CD8-positive, alpha-beta memory T cell (primary cell): ENCODE data around the gene DCHS2. TPM values are rescaled to one million over a fixed set of nuclear protein-coding genes. Genes with fewer than 3 reads are reported as not detected.
A peak's percentile ranks its signal among the peaks of the same experiment; 100 is the strongest.

ENCODE experiments used
- CTCF ChIA-PET: fragments of 350-600 bp; sonication (Branson Sonifier 250); formaldehyde crosslinking; loops from one replicate; lab custom pipeline; 2021; ENCODE audit warnings: antibody characterized with exemption; lab: Charles Lee
- POLR2A ChIA-PET: fragments of 350-600 bp; sonication (Branson Sonifier 250); formaldehyde crosslinking; loops from one replicate; lab custom pipeline; 2021; ENCODE audit warnings: antibody characterized with exemption; lab: Charles Lee
- DNase-seq, 5 donors: peaks; one replicate each; pipeline versions ENCODE4 v3.0.0 to v3.0.0-alpha.2; 2020 to 2022; ENCODE audit warnings: mixed read lengths in 1 of 5
- H3K27ac ChIP-seq: one replicate; pipeline ENCODE4 v1.7.0; 2013; ENCODE audit warnings: low read depth, mild to moderate bottlenecking, low read length, moderate library complexity
- H3K27me3 ChIP-seq: 2 replicates; pipeline ENCODE4 v1.7.0; 2013; ENCODE audit warnings: low read length, mild to moderate bottlenecking; ENCODE audit not compliant: insufficient read depth, poor library complexity, severe bottlenecking
- H3K36me3 ChIP-seq: 2 replicates; pipeline ENCODE4 v1.7.0; 2013; ENCODE audit warnings: mild to moderate bottlenecking, low read length, moderate library complexity; ENCODE audit not compliant: insufficient read depth
- H3K4me1 ChIP-seq: 2 replicates; pipeline ENCODE4 v1.7.0; 2013; ENCODE audit warnings: mild to moderate bottlenecking, low read length, moderate library complexity; ENCODE audit not compliant: insufficient read depth
- H3K4me3 ChIP-seq: 2 replicates; pipeline ENCODE4 v1.7.0; 2013; ENCODE audit warnings: mild to moderate bottlenecking, low read length
- H3K9me3 ChIP-seq: 2 replicates; pipeline ENCODE4 v1.7.0; 2013; ENCODE audit warnings: mild to moderate bottlenecking, low read length
- H3K27ac Mint-ChIP-seq, 8 donors: one replicate each; pipeline ENCODE4 v1.8.0; 2020 to 2021; ENCODE audit warnings: mixed read lengths in 8 of 8, mild to moderate bottlenecking in 6 of 8, inconsistent platforms in 3 of 8, moderate library complexity in 3 of 8
- H3K27me3 Mint-ChIP-seq, 2 donors: one replicate each; pipeline ENCODE4 v1.8.0; 2020 to 2021; ENCODE audit warnings: mixed read lengths in 2 of 2, mild to moderate bottlenecking in 1 of 2, moderate library complexity in 1 of 2
- H3K36me3 Mint-ChIP-seq, 3 donors: one replicate each; pipeline ENCODE4 v1.8.0; 2020 to 2021; ENCODE audit warnings: mixed read lengths in 3 of 3, inconsistent platforms in 1 of 3, mild to moderate bottlenecking in 1 of 3
- H3K4me1 Mint-ChIP-seq, 3 donors: one replicate each; pipeline ENCODE4 v1.8.0; 2020 to 2021; ENCODE audit warnings: mixed read lengths in 3 of 3, inconsistent platforms in 1 of 3, mild to moderate bottlenecking in 1 of 3
- H3K4me3 Mint-ChIP-seq, 7 donors: one replicate each; pipeline ENCODE4 v1.8.0; 2020 to 2021; ENCODE audit warnings: mixed read lengths in 7 of 7, mild to moderate bottlenecking in 6 of 7, moderate library complexity in 4 of 7, inconsistent platforms in 2 of 7
- H3K9me3 Mint-ChIP-seq, 5 donors: one replicate each; pipeline ENCODE4 v1.8.0; 2020 to 2022; ENCODE audit warnings: mixed read lengths in 5 of 5, mild to moderate bottlenecking in 3 of 5, moderate library complexity in 2 of 5, inconsistent platforms in 1 of 5
- polyA plus RNA-seq: library from polyadenylated mRNA; unstranded; fragments of 300-500 nt; fragmentation: Illumina TruSeq; gene quantifications from one replicate; pipeline ENCODE4 v1.2.3, GENCODE V29; 2021
- total RNA-seq, 2 experiments: library from RNA; stranded (reverse); gene quantifications; one replicate each; pipeline ENCODE4 v1.2.3, GENCODE V29; 2021

Gene DCHS2
- total and polyA plus RNA-seq, 3 experiments from 2014 or later = 0.09 TPM; not detected in 2

DNA sequence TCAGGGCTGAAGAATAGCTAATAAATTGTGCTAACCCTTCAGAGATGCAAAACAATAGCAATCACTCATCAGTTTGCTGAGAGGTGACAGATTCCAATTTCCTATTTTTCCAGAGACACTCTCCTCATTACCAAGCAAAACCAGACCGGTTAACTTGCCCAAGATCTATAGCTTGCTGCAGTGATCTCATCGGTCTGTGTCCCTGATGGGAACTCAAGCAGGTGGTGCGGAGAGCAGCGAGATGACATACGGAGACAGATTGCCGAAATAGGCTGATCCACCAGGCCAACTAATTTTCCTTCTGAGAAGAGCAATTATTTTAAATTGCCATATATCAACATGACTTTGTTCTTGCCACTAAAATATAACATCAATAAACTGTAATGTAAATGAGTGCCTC is 10.5 kb upstream of the DCHS2 start:
- POLR2A ChIA-PET = no interaction called here
- no peaks in the 10 kb centered on the region for H3K36me3 Mint-ChIP-seq
- no peaks in the 10 kb centered on the region for H3K4me1 Mint-ChIP-seq
- Histone ChIP-seq H3K9me3 (no peaks in the 10 kb centered on the region), H3K4me1 (no peaks in the 10 kb centered on the region), H3K27ac (no peak overlapping the region), H3K36me3 (no peaks in the 10 kb centered on the region), H3K4me3 (no peak overlapping the region), H3K27me3 (peaks cover 6% of the 10 kb centered on the region)
- peaks cover 0 to 2% (median 0%) of the 10 kb centered on the region in 5 donors for H3K9me3 Mint-ChIP-seq
- H3K4me3 Mint-ChIP-seq = no peak overlapping the region
- H3K27ac Mint-ChIP-seq = no peak overlapping the region
- no peak for DNase-seq
- CTCF ChIA-PET = no interaction called here
- H3K27me3 Mint-ChIP-seq = peaks cover 12 to 45% of the 10 kb centered on the region in 2 donors

DNA sequence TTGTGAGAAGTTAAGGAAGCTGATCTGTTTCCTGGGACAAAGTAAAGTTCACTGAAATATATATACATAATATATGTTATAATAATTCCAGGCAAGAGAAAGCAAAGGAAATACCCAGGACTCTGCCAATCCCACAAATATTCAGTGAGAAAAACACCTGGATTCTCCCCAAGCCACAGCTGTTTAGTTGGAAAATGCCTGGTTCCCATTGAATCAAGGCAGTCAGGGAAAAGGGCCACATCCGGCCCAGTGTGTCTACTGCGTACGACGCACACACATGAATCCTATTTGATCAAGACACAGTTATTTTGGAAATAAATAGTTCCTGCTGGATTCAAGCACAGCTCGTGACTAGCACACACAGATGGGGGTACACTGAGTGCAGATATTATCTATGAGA is 6.3 kb upstream of the DCHS2 start:
- H3K4me1 ChIP-seq = no peaks in the 10 kb centered on the region
- Mint-ChIP-seq H3K4me1 (no peaks in the 10 kb centered on the region), H3K27ac (no peak overlapping the region), H3K9me3 (peaks cover 0 to 4% (median 0%) of the 10 kb centered on the region in 5 donors), H3K27me3 (peaks cover 23 to 36% of the 10 kb centered on the region in 2 donors), H3K4me3 (no peak overlapping the region), H3K36me3 (no peaks in the 10 kb centered on the region)
- POLR2A ChIA-PET = no interaction called here
- CTCF ChIA-PET = no interaction called here
- no peak overlapping the region for H3K4me3 ChIP-seq
- no peak for DNase-seq
- H3K27ac ChIP-seq = no peak overlapping the region
- H3K9me3 ChIP-seq = no peaks in the 10 kb centered on the region
- H3K27me3 ChIP-seq = peaks cover 3% of the 10 kb centered on the region
- H3K36me3 ChIP-seq = no peaks in the 10 kb centered on the region

DNA sequence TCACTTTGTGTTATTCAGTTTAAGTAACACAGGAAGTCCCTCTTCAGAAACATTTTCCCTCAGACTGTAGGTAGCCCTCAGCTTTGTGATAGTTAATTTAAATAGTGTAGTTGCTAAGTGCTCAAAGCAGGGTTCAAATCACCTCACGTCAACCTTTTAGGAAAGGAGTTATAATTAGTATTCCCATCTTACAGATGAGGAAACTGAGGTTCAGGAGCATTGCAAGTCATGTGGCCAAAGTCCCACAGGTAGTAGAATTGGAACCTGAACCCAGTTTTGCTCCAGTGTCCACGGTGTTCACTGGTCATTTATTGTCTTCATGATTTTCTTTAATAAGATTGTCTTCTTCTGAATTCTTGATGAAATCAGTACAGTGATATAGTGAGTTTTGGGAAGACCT is 4.3 kb upstream of the DCHS2 start:
- H3K9me3 Mint-ChIP-seq = peaks cover 0 to 4% (median 0%) of the 10 kb centered on the region in 5 donors
- Histone ChIP-seq H3K27me3 (peaks cover 16% of the 10 kb centered on the region), H3K36me3 (no peaks in the 10 kb centered on the region), H3K4me3 (no peak overlapping the region), H3K9me3 (no peaks in the 10 kb centered on the region), H3K4me1 (no peaks in the 10 kb centered on the region), H3K27ac (no peak overlapping the region)
- H3K27ac Mint-ChIP-seq = no peak overlapping the region
- no peak overlapping the region for H3K4me3 Mint-ChIP-seq
- H3K4me1 Mint-ChIP-seq = peaks cover 6 to 14% (median 11%) of the 10 kb centered on the region in 3 donors
- no peak for DNase-seq
- H3K27me3 Mint-ChIP-seq = peaks cover 35 to 50% of the 10 kb centered on the region in 2 donors
- H3K36me3 Mint-ChIP-seq = no peaks in the 10 kb centered on the region
- POLR2A ChIA-PET = no interaction called here
- CTCF ChIA-PET = no interaction called here

DNA sequence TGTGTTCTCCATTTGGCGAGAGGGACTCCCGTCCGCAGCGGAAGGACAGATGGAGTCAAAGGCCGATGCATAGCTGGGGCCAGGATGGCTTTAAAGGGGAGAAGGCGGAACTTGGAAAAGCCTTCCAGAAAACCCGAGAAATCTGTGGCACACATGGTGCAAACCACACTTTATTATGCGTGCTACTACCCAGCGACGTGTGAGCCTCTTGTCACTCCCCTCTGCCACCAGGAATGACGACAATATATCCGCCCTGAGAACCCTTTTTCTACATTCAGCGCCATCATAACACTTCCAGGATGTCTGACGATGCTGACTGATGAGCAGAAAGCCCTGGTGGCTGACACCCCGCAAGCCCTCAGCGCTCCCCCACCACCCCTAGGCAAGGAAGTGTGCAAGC is 689 bp upstream of the DCHS2 start:
- no peak overlapping the region for H3K4me3 ChIP-seq
- H3K27me3 ChIP-seq = peaks cover 13% of the 10 kb centered on the region
- CTCF ChIA-PET = no interaction called here
- POLR2A ChIA-PET = no interaction called here
- no peaks in the 10 kb centered on the region for H3K9me3 ChIP-seq
- Mint-ChIP-seq H3K27me3 (peaks cover 37 to 60% of the 10 kb centered on the region in 2 donors), H3K4me3 (peak overlapping the region in 4 of 7 donors; percentile 26 to 83 (median 50)), H3K36me3 (no peaks in the 10 kb centered on the region), H3K4me1 (peaks cover 6 to 20% (median 13%) of the 10 kb centered on the region in 3 donors), H3K27ac (no peak overlapping the region), H3K9me3 (peaks cover 0 to 4% (median 0%) of the 10 kb centered on the region in 5 donors)
- no peaks in the 10 kb centered on the region for H3K36me3 ChIP-seq
- DNase-seq = no peak
- no peaks in the 10 kb centered on the region for H3K4me1 ChIP-seq
- no peak overlapping the region for H3K27ac ChIP-seq

DNA sequence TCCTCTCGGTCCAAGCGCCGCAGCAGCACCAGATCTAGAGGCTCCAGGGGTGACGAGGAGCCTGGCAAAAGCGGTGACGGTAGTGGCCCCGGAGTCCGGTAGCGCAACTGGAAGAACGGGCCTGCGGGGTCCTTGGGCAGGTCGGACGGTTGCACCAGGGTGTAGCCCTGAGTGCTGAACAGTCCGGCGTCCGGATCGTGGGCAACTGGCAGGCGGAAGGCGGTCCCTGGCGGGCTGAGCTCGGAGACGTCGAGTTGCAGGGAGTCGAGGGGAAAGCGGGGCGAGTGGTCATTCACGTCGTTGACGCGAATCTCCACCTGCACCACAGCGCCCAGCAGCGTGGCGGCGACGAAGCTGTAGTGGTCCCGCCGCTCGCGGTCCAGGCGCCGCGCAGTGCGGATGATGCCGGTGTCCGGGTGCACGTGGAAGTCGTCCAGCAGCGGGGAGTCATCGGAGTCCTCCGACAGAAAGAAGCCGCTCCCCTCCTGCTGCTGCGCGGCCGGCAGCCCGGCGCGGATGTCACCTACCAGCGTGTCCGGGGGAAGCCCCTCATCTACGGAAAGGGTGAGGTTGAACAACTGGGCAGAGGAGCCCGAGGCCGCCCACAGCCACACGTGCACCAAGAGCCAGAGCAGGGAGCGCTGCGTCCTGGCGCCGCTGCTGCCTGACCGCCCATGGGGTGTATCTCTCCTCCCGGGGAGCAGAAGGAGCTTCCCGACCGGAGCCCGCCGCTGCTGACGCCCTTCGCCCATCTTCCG is 837 bp downstream of the DCHS2 start:
- H3K27me3 ChIP-seq = peaks cover 13% of the 10 kb centered on the region
- Mint-ChIP-seq H3K4me1 (peaks cover 6 to 20% (median 13%) of the 10 kb centered on the region in 3 donors), H3K27ac (no peak overlapping the region), H3K4me3 (peak overlapping the region; percentile 17 to 68 (median 56)), H3K27me3 (peaks cover 35 to 56% of the 10 kb centered on the region in 2 donors), H3K36me3 (no peaks in the 10 kb centered on the region), H3K9me3 (peaks cover 0 to 4% (median 0%) of the 10 kb centered on the region in 5 donors)
- no peaks in the 10 kb centered on the region for H3K4me1 ChIP-seq
- no peaks in the 10 kb centered on the region for H3K9me3 ChIP-seq
- ChIA-PET CTCF (no interaction called here), POLR2A (no interaction called here)
- no peak overlapping the region for H3K4me3 ChIP-seq
- DNase-seq = no peak
- H3K36me3 ChIP-seq = no peaks in the 10 kb centered on the region
- H3K27ac ChIP-seq = no peak overlapping the region

DNA sequence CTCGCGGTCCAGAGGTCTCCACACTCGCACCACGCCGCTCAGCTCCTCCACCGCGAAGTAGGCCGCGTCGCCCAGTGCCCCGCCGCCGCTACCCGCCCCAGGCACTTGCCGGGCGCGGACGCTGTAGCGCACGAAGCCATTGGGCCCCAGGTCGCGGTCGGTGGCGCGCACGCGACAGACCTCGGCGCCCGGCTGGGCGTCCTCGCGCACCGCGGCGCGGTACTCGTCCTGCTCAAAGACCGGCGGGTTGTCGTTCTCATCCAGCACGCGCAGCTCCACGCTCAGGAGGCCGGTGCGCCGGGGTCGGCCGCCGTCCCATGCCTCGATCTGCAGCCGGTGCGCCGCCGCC is 1.4 kb downstream of the DCHS2 start:
- Histone ChIP-seq H3K27me3 (peaks cover 13% of the 10 kb centered on the region), H3K4me1 (no peaks in the 10 kb centered on the region), H3K36me3 (no peaks in the 10 kb centered on the region), H3K27ac (no peak overlapping the region), H3K9me3 (no peaks in the 10 kb centered on the region), H3K4me3 (no peak overlapping the region)
- peaks cover 35 to 54% of the 10 kb centered on the region in 2 donors for H3K27me3 Mint-ChIP-seq
- ChIA-PET CTCF (no interaction called here), POLR2A (no interaction called here)
- H3K9me3 Mint-ChIP-seq = peaks cover 0 to 4% (median 0%) of the 10 kb centered on the region in 5 donors
- peaks cover 6 to 20% (median 13%) of the 10 kb centered on the region in 3 donors for H3K4me1 Mint-ChIP-seq
- no peaks in the 10 kb centered on the region for H3K36me3 Mint-ChIP-seq
- peak overlapping the region in 2 of 7 donors; percentile 17 to 62 for H3K4me3 Mint-ChIP-seq
- DNase-seq = no peak
- H3K27ac Mint-ChIP-seq = no peak overlapping the region

DNA sequence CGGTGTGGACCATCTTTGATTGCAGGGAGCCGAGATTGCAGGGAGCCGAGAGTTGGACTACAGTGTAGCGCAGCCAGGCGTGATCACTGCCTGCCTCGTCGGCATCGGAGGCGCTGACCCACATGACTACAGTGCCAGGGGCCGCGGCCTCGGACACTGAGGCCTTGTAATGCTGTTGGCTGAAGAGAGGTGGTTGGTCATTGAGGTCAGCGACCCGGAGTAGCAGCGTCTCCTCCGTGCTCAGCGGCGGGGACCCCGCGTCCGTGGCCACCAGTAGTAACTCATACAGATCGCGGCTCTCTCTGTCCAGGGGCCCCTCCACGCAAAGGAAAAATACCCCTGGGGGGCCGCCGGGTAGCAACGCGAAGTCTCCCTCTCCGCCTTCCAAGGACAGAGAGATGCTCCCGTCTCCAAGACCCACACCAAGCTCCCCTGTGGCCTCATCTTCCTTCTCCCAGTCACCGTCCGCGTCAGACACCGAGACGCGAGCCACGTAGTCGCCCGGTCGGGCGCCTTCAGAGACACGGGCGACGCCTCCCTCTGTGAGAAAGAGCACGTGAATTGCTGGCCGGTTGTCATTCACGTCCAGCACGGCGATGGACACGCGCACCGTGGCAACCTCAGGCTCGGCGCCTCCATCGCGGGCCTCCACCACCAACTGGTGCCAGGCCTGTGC is 1.9 kb downstream of the DCHS2 start:
- Mint-ChIP-seq H3K4me3 (peak overlapping the region in 1 of 7 donors; percentile 15), H3K4me1 (peaks cover 6 to 20% (median 13%) of the 10 kb centered on the region in 3 donors)
- POLR2A ChIA-PET = no interaction called here

DNA sequence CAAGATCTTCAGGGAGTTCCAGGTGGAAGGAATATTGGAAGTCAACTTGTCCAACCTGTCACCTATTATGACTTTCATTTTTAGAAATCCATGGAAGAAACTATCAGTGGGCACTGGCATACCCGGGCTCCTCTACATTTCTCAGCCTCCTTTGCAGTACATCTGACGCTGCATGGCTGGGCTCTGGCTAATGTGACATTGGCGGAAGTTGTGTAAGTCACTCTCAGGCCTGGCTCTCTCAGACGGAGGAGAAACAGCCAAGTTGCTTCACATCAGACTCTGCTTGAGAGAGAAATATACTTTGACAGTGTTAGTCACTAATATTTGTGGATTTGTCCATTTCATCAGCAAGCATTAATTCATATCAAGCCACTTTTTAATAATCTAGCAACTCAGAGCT is 4.5 kb downstream of the DCHS2 start:
- no peak overlapping the region for H3K27ac Mint-ChIP-seq

More for the DNA sequence above, 1.9 kb downstream of the DCHS2 start:
- peaks cover 0 to 4% (median 0%) of the 10 kb centered on the region in 5 donors for H3K9me3 Mint-ChIP-seq
- H3K4me3 ChIP-seq = no peak overlapping the region
- H3K27me3 Mint-ChIP-seq = peaks cover 31 to 54% of the 10 kb centered on the region in 2 donors
- DNase-seq = no peak
- no peak overlapping the region for H3K27ac Mint-ChIP-seq
- no peaks in the 10 kb centered on the region for H3K36me3 Mint-ChIP-seq
- no peaks in the 10 kb centered on the region for H3K9me3 ChIP-seq
- H3K27ac ChIP-seq = no peak overlapping the region
- no peaks in the 10 kb centered on the region for H3K4me1 ChIP-seq
- CTCF ChIA-PET = no interaction called here
- H3K36me3 ChIP-seq = no peaks in the 10 kb centered on the region
- peaks cover 13% of the 10 kb centered on the region for H3K27me3 ChIP-seq

More for the DNA sequence above, 4.5 kb downstream of the DCHS2 start:
- H3K9me3 Mint-ChIP-seq = peaks cover 0 to 2% (median 0%) of the 10 kb centered on the region in 5 donors
- Histone ChIP-seq H3K27ac (no peak overlapping the region), H3K27me3 (peaks cover 7% of the 10 kb centered on the region), H3K36me3 (no peaks in the 10 kb centered on the region), H3K4me1 (no peaks in the 10 kb centered on the region), H3K4me3 (no peak overlapping the region), H3K9me3 (no peaks in the 10 kb centered on the region)
- DNase-seq = no peak
- no peaks in the 10 kb centered on the region for H3K36me3 Mint-ChIP-seq
- no peak overlapping the region for H3K4me3 Mint-ChIP-seq
- peaks cover 6 to 15% (median 9%) of the 10 kb centered on the region in 3 donors for H3K4me1 Mint-ChIP-seq
- H3K27me3 Mint-ChIP-seq = peaks cover 17 to 32% of the 10 kb centered on the region in 2 donors
- POLR2A ChIA-PET = no interaction called here
- CTCF ChIA-PET = no interaction called here
